GM21447 (cell line): ENCODE measurements around the gene KCNK13.
A peak's percentile ranks its signal among the peaks of the same experiment; 100 is the strongest.
"Not testable (repeated sequence)": the region's sequence is repeated elsewhere in the genome, so short reads cannot be mapped to it uniquely, and the experiment has no call there.

Source experiments
- ATAC-seq: cut with Tn5 transposase; IDR thresholded peaks from one replicate; pipeline ENCODE4 v1.9.1; 2021; ENCODE audit not compliant: unreplicated experiment

Gene KCNK13

DNA sequence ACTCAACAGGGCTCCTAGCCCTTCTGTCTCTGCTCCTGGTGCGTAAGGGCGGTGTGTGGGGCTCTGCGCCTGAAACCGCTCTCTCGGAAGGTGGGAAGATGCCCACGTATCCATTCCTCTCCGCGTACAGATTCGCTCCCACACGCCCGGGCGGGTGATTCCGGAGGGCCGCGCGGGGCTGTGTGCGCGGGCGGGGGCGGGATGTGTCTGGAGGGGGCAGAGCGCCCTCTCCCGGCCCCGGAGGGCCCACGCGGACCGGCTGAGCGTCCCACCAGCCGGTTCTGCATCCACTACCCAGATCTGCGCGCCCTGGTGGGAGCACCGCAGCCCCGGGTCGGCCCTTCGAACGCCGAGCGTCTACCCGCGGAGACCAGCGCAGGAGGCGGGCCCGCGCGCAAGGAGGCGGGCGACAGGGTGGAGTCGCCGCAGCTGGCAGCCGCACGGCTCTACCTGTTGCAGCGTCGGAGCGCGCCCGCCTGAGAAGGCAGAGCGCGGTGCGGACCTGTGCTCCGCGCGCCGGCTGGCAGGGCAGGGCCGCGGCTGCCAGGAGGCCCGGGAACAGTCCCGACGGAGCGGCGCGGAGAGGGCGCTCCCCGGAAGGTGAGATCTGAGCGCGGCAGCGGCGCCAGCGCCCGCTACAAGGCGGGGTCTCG is 1.4 kb upstream of the KCNK13 start:
- ATAC-seq, result peak; percentile 55

GRCh38 chr14:90060965-90061684 is 669 bp upstream of the KCNK13 start:
- peak; percentile 19 for ATAC-seq

GRCh38 chr14:90062127-90062794 is 467 bp downstream of the KCNK13 start:
- ATAC-seq, result no peak

DNA sequence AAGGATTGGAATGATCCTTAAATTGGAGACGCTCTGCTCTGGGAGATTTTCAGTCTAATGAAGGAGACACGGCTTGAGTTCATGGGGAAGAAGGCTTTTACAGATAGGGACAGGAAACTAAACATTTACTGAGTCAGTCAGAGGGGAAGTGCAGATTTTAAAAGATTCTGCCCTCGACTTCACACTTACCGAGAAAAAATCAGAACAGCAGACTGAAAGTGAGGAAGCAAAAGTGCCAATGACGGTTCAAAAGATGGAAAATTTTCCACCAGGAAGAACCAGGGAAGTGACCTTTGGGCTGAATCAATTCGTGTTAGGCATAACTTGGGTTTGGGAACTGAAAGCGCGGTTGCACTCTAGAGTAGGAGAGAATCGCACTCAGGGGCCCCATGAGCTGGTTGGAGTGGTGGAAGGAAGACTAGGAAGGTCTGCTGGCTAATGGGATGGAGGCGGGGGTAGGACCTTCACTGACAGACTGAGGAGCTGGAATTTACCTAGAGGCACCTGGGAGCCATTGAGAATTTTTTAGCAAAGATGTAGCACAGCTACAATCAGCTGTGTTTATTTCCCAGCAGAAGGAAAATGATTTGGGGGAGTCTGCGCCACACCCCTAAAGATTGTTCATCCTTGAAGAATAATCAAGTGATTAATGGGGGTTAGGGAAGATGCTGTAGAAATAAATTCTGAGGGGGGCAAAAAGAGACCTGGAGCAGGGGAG is 1.2 kb downstream of the KCNK13 start:
- no peak for ATAC-seq

GRCh38 chr14:90072350-90072749 is 10.6 kb downstream of the KCNK13 start:
- ATAC-seq, result no peak

- ATAC-seq, result no peak
Measured at GRCh38 chr14:90079576-90079975, 17.8 kb downstream of the KCNK13 start.

- ATAC-seq, result no peak
Measured at GRCh38 chr14:90087433-90087832, 25.6 kb downstream of the KCNK13 start.

DNA sequence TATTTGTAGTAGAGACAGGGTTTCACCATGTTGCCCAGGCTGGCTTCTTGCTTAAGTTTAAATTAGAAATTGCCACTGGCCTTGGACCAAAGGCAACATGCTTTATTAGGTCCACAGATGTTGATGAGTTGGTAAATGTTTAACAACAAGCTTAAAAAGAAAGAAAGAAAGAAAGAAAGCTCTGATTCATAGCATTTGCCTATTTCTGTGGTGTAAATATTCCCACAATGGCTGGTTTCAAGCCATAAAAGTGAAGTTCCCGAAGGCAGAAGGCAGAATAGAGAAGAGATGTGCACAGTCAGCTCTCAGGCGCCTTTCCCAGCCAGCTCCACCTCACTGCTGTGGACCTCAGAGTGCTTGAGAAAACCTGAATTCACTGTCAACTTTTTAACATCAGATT is 26.4 kb downstream of the KCNK13 start:
- ATAC-seq, result no peak

DNA sequence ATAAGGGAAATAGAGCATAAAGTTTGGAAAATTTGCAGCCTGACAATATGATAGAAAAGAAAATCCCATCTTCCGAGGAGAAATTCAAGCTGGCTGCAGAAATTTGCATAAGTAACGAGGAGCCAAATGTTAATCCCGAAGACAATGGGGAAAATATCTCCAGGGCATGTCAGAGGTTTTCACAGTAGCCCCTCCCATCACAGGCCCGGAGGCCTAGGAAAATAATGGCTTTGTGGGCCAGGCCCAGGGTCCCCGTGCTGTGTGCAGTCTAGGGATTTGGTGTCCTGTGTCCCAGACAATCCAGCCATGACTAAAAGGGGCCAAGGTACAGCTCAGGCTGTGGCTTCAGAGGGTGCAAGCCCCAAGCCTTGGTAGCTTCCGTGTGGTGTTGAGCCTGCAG is 27.7 kb downstream of the KCNK13 start:
- ATAC-seq, result not testable (repeated sequence)

DNA sequence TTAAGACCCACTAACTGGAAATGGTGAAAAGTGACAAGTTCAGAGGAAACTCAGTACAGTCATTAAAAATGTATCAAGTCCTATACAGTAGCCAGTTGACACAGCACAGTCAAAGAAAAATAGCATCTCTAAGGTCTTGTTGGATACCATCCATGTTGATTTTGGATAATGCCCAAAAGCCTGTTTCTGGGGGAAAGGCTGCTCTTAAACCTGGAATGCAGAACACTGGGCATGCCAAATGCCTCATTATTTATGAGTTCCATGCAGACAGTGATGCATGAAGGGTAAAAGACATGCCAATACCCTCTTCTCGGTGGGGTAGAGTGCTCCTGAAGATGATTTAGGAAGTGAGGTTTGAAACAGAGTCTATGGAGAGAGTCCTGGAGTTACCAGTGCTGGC is 29.6 kb downstream of the KCNK13 start:
- ATAC-seq, result no peak

DNA sequence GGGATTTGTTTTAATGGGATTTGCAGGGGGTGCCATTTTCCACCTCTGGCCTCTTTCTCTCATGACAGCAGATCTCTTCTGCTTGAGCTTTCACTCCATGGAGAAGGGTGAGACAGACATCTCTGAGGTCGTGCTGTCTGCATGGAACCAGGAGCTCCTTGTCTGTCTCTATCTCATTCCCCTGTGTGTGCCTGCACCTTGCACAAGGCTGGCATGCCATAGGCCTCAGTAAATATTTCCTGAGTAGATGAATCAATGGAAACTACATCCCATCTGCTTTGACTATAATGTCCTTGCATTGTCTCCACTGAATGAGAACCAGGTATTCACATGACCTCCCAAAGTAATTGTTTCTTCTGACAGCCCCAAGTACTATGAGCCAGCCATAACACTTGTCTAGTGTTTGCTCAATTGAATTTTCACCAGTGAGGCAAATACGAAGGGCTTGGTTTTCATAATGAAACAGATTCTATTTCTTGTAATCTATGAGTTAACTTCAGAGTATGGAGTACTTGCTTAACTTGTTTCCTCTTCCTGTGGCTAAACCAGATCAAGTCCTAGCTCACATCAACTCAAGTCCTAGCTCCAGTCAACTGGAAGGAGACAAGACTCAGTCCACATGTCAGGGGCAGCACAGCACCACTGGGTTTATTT is 32.3 kb downstream of the KCNK13 start:
- no peak for ATAC-seq

DNA sequence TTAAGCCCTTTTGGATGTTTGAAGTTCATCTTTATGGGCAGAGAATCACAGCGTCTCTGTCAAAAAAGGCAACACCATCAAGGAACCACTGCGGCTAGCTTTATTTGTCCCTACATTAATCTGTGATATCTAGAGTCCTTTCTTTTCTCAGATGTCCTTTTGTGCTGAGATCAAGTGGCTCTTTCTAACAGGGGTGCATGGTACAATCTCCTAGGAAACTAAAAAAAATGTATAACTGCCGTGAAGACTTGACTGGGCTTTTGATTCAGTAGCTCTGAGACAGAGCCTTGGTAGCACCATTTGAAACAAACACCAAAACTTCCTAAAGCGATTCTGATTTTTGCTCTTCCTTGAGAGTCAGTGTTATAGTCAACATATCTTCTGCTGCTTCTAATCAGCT is 33.3 kb downstream of the KCNK13 start:
- ATAC-seq, result no peak

GRCh38 chr14:90096566-90096965 is 34.8 kb downstream of the KCNK13 start:
- no peak for ATAC-seq

DNA sequence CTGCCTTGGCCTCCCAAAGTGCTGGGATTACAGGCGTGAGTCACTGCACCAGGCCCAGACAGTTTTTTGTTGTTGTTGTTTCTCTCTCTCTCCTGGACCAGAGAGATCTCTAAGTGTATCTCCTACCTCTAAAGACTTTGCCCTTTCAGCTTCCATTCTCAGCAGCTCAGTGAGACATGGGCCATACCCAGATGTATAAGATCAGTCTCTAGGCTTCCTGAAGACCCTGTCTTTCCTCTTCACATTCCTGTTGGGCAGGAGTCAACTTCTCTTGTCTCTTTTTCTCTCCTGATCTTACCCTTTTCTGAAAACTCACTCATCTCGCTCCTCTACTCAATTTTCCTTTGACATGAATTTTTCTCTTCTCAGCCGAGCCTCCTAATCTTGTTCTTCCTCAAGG is 42.0 kb downstream of the KCNK13 start:
- ATAC-seq, result no peak

- no peak for ATAC-seq
Measured at GRCh38 chr14:90105756-90106155, 44.0 kb downstream of the KCNK13 start.

GRCh38 chr14:90107789-90108188 is 46.0 kb downstream of the KCNK13 start:
- no peak for ATAC-seq

DNA sequence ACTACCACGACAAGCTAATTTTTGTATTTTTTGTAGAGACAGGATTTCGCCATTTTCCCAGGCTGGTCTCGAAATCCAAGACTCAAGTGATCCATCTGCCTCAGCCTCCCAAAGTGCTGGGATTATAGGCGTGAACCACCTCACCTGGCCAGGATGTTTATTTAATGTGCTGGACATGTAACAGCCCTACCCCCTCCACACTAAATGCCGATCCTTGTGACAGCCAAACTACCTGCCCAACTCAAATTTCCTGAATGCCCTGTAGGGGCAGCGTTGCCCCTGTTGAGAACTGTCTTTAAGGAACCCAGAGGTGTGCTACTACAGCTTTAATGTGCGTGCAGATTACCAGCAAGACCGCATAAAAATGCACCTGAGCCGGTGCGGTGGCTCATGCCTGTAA is 48.1 kb downstream of the KCNK13 start:
- ATAC-seq, result no peak

GRCh38 chr14:90111895-90112534 is 50.2 kb downstream of the KCNK13 start:
- ATAC-seq, result no peak

GRCh38 chr14:90114554-90114953 is 52.8 kb downstream of the KCNK13 start:
- no peak for ATAC-seq

DNA sequence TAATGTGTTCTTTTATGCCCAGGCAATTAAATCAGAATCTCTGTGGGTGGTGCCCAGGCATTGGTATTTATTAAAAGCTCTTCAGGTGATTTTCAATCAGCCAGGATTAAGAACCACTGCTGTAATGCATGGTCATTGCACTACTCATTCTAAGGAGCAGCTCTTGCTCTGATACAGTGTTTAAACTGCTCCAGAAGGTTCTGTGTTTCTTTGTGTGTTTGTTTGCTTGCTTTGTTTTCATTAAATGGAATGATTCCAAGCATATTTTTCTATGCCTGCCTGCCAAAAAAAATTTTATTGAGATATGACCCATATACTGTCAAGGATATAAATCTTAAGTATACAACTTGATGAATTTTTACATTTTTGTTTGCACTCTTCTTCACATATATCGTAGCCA is 54.0 kb downstream of the KCNK13 start:
- ATAC-seq, result no peak

GRCh38 chr14:90116444-90116843 is 54.6 kb downstream of the KCNK13 start:
- ATAC-seq, result no peak
